Astrocyte (in vitro differentiated cells and primary cell): Measurements from ENCODE around the gene ZNF154. TPM values are rescaled to one million over a fixed set of nuclear protein-coding genes. Genes with fewer than 3 reads are reported as not detected.

ENCODE experiments used
- DNase-seq: peaks from one replicate; pipeline ENCODE4 v3.0.0-alpha.2; 2010; ENCODE audit warnings: low read depth
- FAIRE-seq: peaks from 2 replicates; lab custom pipeline; 2011; peaks lifted over from hg19 to GRCh38; lab: Jason Lieb, UNC
- H2AFZ ChIP-seq: 2 replicates; pipeline ENCODE4 v1.6.0; 2012; ENCODE audit warnings: low read depth, low read length, inconsistent platforms
- H3K27ac ChIP-seq: 2 replicates; pipeline ENCODE4 v1.5.1; 2011; ENCODE audit warnings: low read depth, low read length, inconsistent platforms
- H3K27me3 ChIP-seq: 2 replicates; pipeline ENCODE4 v1.6.0; 2011; ENCODE audit warnings: low read length, inconsistent platforms; ENCODE audit not compliant: insufficient read depth
- H3K36me3 ChIP-seq: 2 replicates; pipeline ENCODE4 v1.5.1; 2011; ENCODE audit warnings: low read length, inconsistent platforms; ENCODE audit not compliant: insufficient read depth
- H3K4me1 ChIP-seq: 2 replicates; pipeline ENCODE4 v1.5.1; 2011; ENCODE audit warnings: low read length, inconsistent platforms; ENCODE audit not compliant: insufficient read depth
- H3K4me2 ChIP-seq: 2 replicates; pipeline ENCODE4 v1.6.0; 2012; ENCODE audit warnings: low read length, inconsistent platforms
- H3K4me3 ChIP-seq: 2 replicates; pipeline ENCODE4 v1.5.1; 2011; ENCODE audit warnings: low read depth, mild to moderate bottlenecking, low read length, inconsistent platforms; ENCODE audit not compliant: insufficient read depth
- H3K79me2 ChIP-seq: 2 replicates; pipeline ENCODE4 v1.6.0; 2012; ENCODE audit warnings: mild to moderate bottlenecking, low read length, inconsistent platforms; ENCODE audit not compliant: insufficient read depth
- H3K9ac ChIP-seq: 2 replicates; pipeline ENCODE4 v1.6.0; 2012; ENCODE audit warnings: mild to moderate bottlenecking, low read length, inconsistent platforms
- H3K9me3 ChIP-seq: 2 replicates; pipeline ENCODE4 v1.5.1; 2012; ENCODE audit warnings: low read depth, mild to moderate bottlenecking, low read length, inconsistent platforms; ENCODE audit not compliant: insufficient read depth
- H4K20me1 ChIP-seq: 2 replicates; pipeline ENCODE4 v1.6.0; 2012; ENCODE audit warnings: low read length, inconsistent platforms; ENCODE audit not compliant: insufficient read depth
- H3K27ac Mint-ChIP-seq: one replicate; pipeline ENCODE4 v1.8.0; 2021; ENCODE audit warnings: mild to moderate bottlenecking, mixed read lengths; ENCODE audit not compliant: unreplicated experiment
- H3K27me3 Mint-ChIP-seq: one replicate; pipeline ENCODE4 v1.8.0; 2021; ENCODE audit warnings: low read depth, mixed read lengths; ENCODE audit not compliant: unreplicated experiment
- H3K36me3 Mint-ChIP-seq: one replicate; pipeline ENCODE4 v1.8.0; 2021; ENCODE audit warnings: low read depth, mixed read lengths; ENCODE audit not compliant: unreplicated experiment
- H3K4me1 Mint-ChIP-seq: one replicate; pipeline ENCODE4 v1.8.0; 2021; ENCODE audit warnings: low read depth, mixed read lengths; ENCODE audit not compliant: unreplicated experiment
- H3K4me3 Mint-ChIP-seq: one replicate; pipeline ENCODE4 v1.8.0; 2021; ENCODE audit warnings: mild to moderate bottlenecking, moderate library complexity, mixed read lengths; ENCODE audit not compliant: unreplicated experiment
- H3K9me3 Mint-ChIP-seq: one replicate; pipeline ENCODE4 v1.8.0; 2021; ENCODE audit warnings: mild to moderate bottlenecking, mixed read lengths; ENCODE audit not compliant: unreplicated experiment
- EZH2 ChIP-seq: IDR thresholded peaks from 2 replicates; pipeline ENCODE4 v1.6.1; 2012; ENCODE audit warnings: mild to moderate bottlenecking, low read length, inconsistent platforms; ENCODE audit not compliant: insufficient read depth
- total RNA-seq: library from RNA; stranded (reverse); gene quantifications from 2 replicates; pipeline ENCODE4 v1.2.1, GENCODE V29; 2021
- TF ChIP-seq, protein P1 (sequence below): IDR thresholded peaks from 2 replicates; pipeline ENCODE4 v1.5.1; 2011; ENCODE audit warnings: low read depth, mild to moderate bottlenecking, inconsistent platforms, low read length, moderate library complexity; ENCODE audit not compliant: insufficient read depth

Gene ZNF154
- total RNA-seq, 1 donor from 2014 or later = 12.7 TPM

- TF ChIP-seq, protein P1, sequence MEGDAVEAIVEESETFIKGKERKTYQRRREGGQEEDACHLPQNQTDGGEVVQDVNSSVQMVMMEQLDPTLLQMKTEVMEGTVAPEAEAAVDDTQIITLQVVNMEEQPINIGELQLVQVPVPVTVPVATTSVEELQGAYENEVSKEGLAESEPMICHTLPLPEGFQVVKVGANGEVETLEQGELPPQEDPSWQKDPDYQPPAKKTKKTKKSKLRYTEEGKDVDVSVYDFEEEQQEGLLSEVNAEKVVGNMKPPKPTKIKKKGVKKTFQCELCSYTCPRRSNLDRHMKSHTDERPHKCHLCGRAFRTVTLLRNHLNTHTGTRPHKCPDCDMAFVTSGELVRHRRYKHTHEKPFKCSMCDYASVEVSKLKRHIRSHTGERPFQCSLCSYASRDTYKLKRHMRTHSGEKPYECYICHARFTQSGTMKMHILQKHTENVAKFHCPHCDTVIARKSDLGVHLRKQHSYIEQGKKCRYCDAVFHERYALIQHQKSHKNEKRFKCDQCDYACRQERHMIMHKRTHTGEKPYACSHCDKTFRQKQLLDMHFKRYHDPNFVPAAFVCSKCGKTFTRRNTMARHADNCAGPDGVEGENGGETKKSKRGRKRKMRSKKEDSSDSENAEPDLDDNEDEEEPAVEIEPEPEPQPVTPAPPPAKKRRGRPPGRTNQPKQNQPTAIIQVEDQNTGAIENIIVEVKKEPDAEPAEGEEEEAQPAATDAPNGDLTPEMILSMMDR = no peak
- TF ChIP-seq EZH2 = no peak
- H2AFZ ChIP-seq = no peak within 1 kb of the TSS
Measured at GRCh38 chr19:57668635-57669034, 40.4 kb downstream of the ZNF154 start, which contains the start of gene ZSCAN4. TSS of gene ZSCAN4 (plus strand) at chr19:57668935. CDS start at chr19:57676146, 7,211 bp downstream.

DNA sequence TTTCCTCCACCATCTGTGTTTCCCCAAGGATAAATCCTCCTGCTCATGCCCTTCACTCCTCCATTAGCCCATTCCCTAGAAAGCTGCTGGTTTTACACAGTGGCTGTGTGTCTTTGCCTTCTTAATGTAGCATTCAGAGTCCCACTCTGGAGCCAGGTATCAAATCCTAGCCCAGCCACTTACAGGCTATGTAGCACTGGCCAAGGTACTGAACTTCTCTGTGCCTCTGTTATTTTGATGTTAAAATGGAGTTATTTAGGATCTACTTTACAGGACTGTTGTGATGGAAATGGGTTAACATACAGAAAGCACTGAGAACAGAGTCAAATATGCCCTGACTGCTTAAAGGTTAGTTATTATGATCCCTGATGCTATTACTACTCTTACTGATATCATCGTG lies 41.8 kb downstream of the ZNF154 start:
- Histone ChIP-seq H3K4me3 (no peak overlapping the region), H3K9me3 (no peaks in the 10 kb centered on the region), H3K79me2 (no peaks in the 10 kb centered on the region), H3K36me3 (no peaks in the 10 kb centered on the region), H3K27ac (no peak overlapping the region), H3K9ac (no peak overlapping the region), H3K4me1 (no peaks in the 10 kb centered on the region), H3K27me3 (no peaks in the 10 kb centered on the region), H4K20me1 (no peaks in the 10 kb centered on the region), H2AFZ (no peak overlapping the region), H3K4me2 (no peak overlapping the region)
- Mint-ChIP-seq H3K9me3 (no peaks in the 10 kb centered on the region), H3K27ac (no peak overlapping the region), H3K36me3 (no peaks in the 10 kb centered on the region), H3K4me3 (no peak overlapping the region), H3K27me3 (peaks cover 20% of the 10 kb centered on the region), H3K4me1 (no peaks in the 10 kb centered on the region)
- TF ChIP-seq, protein P1 = no peak
- no peak for TF ChIP-seq EZH2
- DNase-seq (no peak), FAIRE-seq (no peak)

More at GRCh38 chr19:57668635-57669034, 40.4 kb downstream of the ZNF154 start, which contains the start of gene ZSCAN4:
- Histone ChIP-seq H3K9me3 (no peaks in the 10 kb centered on the region), H3K4me1 (no peaks in the 10 kb centered on the region), H3K9ac (no peak within 1 kb of the TSS), H3K27ac (no peak within 1 kb of the TSS), H4K20me1 (no peaks in the 10 kb centered on the region), H3K27me3 (no peaks in the 10 kb centered on the region), H3K4me3 (no peak within 1 kb of the TSS), H3K4me2 (no peak within 1 kb of the TSS), H3K79me2 (no peaks in the 10 kb centered on the region), H3K36me3 (no peaks in the 10 kb centered on the region)
- Mint-ChIP-seq H3K27ac (no peak within 1 kb of the TSS), H3K27me3 (peaks cover 24% of the 10 kb centered on the region), H3K36me3 (no peaks in the 10 kb centered on the region), H3K9me3 (no peaks in the 10 kb centered on the region), H3K4me3 (no peak within 1 kb of the TSS), H3K4me1 (no peaks in the 10 kb centered on the region)
- FAIRE-seq (no peak), DNase-seq (no peak)

DNA sequence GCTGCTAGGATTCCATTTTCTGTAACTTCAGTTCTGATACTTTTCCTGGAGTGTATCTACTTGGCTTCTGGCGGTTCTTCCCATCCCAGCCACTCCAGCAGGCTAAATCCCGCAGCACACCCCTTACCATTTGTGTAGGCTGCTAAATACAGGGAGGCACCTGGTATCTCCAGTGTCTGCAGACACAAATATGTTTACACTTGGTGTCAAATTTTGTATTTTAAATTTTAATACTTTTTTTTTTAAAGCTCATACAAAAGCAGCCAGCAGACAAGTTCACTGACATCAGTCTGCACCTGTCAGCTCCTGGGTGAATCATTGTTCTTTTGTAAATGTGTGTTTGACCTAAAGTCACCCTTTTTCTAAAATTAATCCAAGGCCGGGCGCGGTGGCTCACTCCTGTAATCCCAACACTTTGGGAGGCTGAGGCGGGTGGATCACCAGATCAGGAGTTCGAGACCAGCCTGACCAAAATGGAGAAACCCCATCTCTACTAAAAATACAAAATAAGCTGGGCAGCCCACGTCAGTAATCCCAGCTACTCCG lies 43.7 kb downstream of the ZNF154 start:
- H3K9me3 Mint-ChIP-seq = no peaks in the 10 kb centered on the region
- H3K27ac Mint-ChIP-seq = no peak overlapping the region
- H3K36me3 Mint-ChIP-seq = no peaks in the 10 kb centered on the region
- Histone ChIP-seq H3K4me1 (no peaks in the 10 kb centered on the region), H3K27ac (no peak overlapping the region), H2AFZ (no peak overlapping the region), H3K27me3 (no peaks in the 10 kb centered on the region), H3K9me3 (no peaks in the 10 kb centered on the region), H3K4me2 (no peak overlapping the region), H3K4me3 (no peak overlapping the region), H3K9ac (no peak overlapping the region), H3K79me2 (no peaks in the 10 kb centered on the region), H4K20me1 (no peaks in the 10 kb centered on the region), H3K36me3 (no peaks in the 10 kb centered on the region)
- FAIRE-seq (no peak), DNase-seq (no peak)
- H3K27me3 Mint-ChIP-seq = peaks cover 10% of the 10 kb centered on the region
- H3K4me1 Mint-ChIP-seq = no peaks in the 10 kb centered on the region
- H3K4me3 Mint-ChIP-seq = no peak overlapping the region
- TF ChIP-seq, protein P1 = no peak
- TF ChIP-seq EZH2 = no peak
